PC-9 (cell line): ENCODE measurements around the gene PEX5.

Experiments
- CTCF ChIP-seq: fragments of 200-600 bp; sonication (generic); conservative IDR thresholded peaks from 2 replicates; pipeline ENCODE4 v1.6.1; 2017; ENCODE audit warnings: mixed run types, antibody characterized with exemption, mild to moderate bottlenecking, moderate library complexity
- EZH2 ChIP-seq: fragments of 200-600 bp; sonication (generic); IDR thresholded peaks from 2 replicates; pipeline ENCODE4 v1.8.0; 2017; ENCODE audit warnings: antibody characterized with exemption, low read depth

DNA sequence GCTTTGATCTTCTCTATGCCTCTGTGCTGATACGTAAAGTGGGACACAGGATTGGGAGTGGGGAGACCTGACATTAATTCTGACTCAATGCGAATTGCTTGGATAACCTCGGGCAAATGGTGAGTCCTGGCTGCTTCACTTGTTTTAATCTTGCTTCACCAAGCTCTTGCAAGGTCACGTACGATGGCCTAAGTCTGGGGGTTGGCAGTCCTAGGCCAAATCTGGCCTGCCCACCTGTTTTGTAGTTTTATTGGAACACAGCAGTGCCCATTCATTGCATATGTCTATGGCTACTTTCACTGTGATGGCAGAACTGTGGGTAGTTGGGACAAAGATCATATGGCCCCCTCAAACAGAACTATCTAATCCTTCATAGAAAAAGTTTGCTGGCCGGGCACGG is 45.9 kb upstream of the PEX5 start:
- no peak for TF ChIP-seq CTCF
- no peak for TF ChIP-seq EZH2
